ENCODE measurements around the gene PNPLA8.
"Not testable (repeated sequence)": the region's sequence is repeated elsewhere in the genome, so short reads cannot be mapped to it uniquely, and the experiment has no call there.

The PNPLA8 gene

GRCh38 chr7:108541478-108541877 lies 15.5 kb upstream of the PNPLA8 start:
- H3K4me3 ChIP-seq (ENCODE audit: low read depth, low read length), result no peak overlapping the region
- no peak for TF ChIP-seq CTCF (conservative IDR thresholded peaks at IDR 0.05; ENCODE audit: low read depth, low read length)
- DNase-seq (ENCODE audit: low read depth), result no peak

- not testable (repeated sequence) for DNase-seq (ENCODE audit: low read depth); H3K4me3 ChIP-seq (ENCODE audit: low read depth, low read length)
These were observed 12.8 kb upstream of the PNPLA8 start for GRCh38 chr7:108538685-108539084.

- H3K4me3 ChIP-seq (ENCODE audit: low read depth, low read length); DNase-seq (ENCODE audit: low read depth): not testable (repeated sequence)
These were observed 12.3 kb upstream of the PNPLA8 start for GRCh38 chr7:108538236-108538635.

GRCh38 chr7:108537229-108537628 lies 11.3 kb upstream of the PNPLA8 start:
- no peak for DNase-seq (ENCODE audit: low read depth)
- no peak overlapping the region for H3K4me3 ChIP-seq (ENCODE audit: low read depth, low read length)
- TF ChIP-seq CTCF (conservative IDR thresholded peaks at IDR 0.05; ENCODE audit: low read depth, low read length), result no peak

GRCh38 chr7:108535744-108536143 lies 9.8 kb upstream of the PNPLA8 start:
- no peak for TF ChIP-seq CTCF (conservative IDR thresholded peaks at IDR 0.05; ENCODE audit: low read depth, low read length)
- no peak for DNase-seq (ENCODE audit: low read depth)
- no peak overlapping the region for H3K4me3 ChIP-seq (ENCODE audit: low read depth, low read length)

- TF ChIP-seq CTCF (conservative IDR thresholded peaks at IDR 0.05; ENCODE audit: low read depth, low read length), result no peak
- H3K4me3 ChIP-seq (ENCODE audit: low read depth, low read length), result no peak overlapping the region
These were observed 9.3 kb upstream of the PNPLA8 start for GRCh38 chr7:108535257-108535656.

GRCh38 chr7:108533712-108534111 lies 7.8 kb upstream of the PNPLA8 start:
- TF ChIP-seq CTCF (conservative IDR thresholded peaks at IDR 0.05; ENCODE audit: low read depth, low read length), result no peak
- no peak for DNase-seq (ENCODE audit: low read depth)
- no peak overlapping the region for H3K4me3 ChIP-seq (ENCODE audit: low read depth, low read length)

More at GRCh38 chr7:108535257-108535656, 9.3 kb upstream of the PNPLA8 start:
- no peak for DNase-seq (ENCODE audit: low read depth)

GRCh38 chr7:108529341-108529740 lies 3.4 kb upstream of the PNPLA8 start:
- no peak for DNase-seq (ENCODE audit: low read depth)
- TF ChIP-seq CTCF (conservative IDR thresholded peaks at IDR 0.05; ENCODE audit: low read depth, low read length), result no peak
- no peak overlapping the region for H3K4me3 ChIP-seq (ENCODE audit: low read depth, low read length)

All from choroid plexus epithelial cell (primary cell).